Eye (tissue), 1 donor: ENCODE measurements around the gene GLO1.

ENCODE experiments used
- DNase-seq: peaks from one replicate; pipeline ENCODE4 v3.0.0-alpha.2; 2015

GLO1 gene

GRCh38 chr6:38702558-38703397 is at the start of gene GLO1:
GLO1 (minus strand) TSS chr6:38703145; CDS start chr6:38703054, 91 bp downstream.
- DNase-seq = peak; percentile 99

GRCh38 chr6:38750968-38751615 is 48.1 kb upstream of the GLO1 start:
- DNase-seq = no peak

- DNase-seq = no peak
Observed at GRCh38 chr6:38749473-38749872, 46.5 kb upstream of the GLO1 start.

DNA sequence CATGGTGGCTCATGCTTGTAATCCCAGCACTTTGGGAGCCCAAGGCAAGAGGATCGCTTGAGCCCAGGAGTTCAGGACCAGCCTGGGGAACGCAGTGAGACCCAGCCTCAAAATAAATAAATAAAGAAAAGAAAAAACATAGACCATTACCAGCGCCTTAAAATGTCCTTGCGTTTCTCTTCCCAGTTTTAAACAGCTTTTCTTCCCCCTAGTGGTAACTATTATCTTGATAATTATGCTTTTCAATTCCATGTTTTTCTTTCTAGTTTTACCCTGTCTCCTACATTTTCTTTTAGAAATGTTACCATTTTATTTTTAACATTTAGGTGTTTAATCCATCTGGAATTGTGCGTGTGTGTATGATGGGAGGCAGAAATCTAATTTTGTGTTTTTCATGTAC is 36.6 kb upstream of the GLO1 start:
- DNase-seq = no peak

DNA sequence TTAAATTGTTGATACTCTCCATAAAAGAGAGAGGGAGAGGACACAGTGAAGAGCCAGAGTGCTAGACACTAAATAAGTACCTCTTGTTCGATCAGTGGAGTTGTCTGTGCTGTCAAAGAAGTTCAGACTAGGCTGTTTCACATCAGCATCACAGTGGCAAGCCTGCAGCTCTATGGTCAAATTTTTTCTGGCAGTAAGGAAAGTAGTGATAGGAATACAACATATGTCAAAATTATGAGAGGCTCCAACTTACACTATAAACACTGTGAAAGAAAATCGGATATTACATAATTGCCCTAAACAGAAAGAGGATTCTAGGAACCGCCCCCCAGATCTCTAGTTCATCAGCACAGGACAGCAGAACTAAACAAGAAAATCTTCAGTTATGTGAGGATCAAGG is 35.3 kb upstream of the GLO1 start:
- no peak for DNase-seq

- no peak for DNase-seq
Observed at GRCh38 chr6:38736951-38737350, 34.0 kb upstream of the GLO1 start.

- DNase-seq = peak; percentile 22
Observed at GRCh38 chr6:38730140-38730862, 27.4 kb upstream of the GLO1 start.

GRCh38 chr6:38728203-38728602 is 25.3 kb upstream of the GLO1 start:
- DNase-seq = no peak

DNA sequence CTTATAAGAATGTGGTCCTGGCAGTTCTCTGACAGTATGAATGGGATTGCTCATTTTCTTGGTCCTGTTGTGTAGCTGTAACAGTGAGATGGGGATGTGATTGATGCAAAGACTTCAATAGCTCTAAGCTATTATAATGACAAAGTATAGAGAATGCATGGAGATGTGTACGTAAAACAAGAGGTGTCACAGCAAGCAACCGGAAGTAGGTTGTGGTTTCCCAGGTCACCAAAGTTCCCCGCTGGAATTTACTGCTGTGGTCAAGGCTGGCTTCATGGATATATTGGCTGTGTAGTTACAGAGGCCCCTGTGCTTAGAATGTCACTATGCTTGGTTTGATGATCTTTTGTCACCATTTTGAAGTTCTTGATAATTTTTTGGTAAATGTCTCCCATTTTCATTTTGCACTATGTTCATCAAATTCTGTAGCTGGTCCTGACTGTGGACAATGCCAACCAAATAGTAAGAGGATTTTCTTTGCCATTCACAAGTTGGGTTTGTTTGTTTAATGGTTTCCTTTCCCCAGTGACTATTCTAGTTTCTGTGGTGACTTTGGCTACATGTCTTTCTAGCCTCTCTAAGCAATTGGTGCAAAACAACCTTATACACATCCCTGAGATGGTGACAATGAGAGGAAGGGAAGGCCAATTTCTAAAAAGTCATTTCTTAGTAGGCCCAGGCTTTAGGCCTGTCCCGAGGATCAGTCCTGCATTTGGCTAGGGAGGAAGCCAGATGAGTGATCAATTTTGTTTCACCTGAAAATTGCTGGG is 22.7 kb upstream of the GLO1 start:
- no peak for DNase-seq

- DNase-seq = no peak
Observed at GRCh38 chr6:38724343-38724742, 21.4 kb upstream of the GLO1 start.

DNA sequence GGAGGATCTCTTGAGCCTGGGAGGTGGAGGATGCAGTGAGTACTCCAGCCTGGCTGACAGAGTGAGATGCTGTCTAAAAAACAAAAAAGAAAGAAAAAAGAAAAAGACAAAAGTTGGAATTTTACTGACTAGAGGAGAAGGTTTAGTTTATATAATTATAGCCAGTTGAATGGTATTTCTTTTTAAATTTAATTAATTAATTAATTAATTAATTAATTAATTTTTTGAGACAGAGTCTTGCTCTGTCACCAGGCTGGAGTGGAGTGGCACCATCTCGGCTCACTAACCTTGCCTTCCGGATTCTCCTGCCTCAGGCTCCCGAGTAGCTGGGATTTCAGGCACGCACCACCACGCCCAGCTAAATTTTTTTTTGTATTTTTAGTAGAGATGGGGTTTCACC is 20.8 kb upstream of the GLO1 start:
- DNase-seq = no peak

DNA sequence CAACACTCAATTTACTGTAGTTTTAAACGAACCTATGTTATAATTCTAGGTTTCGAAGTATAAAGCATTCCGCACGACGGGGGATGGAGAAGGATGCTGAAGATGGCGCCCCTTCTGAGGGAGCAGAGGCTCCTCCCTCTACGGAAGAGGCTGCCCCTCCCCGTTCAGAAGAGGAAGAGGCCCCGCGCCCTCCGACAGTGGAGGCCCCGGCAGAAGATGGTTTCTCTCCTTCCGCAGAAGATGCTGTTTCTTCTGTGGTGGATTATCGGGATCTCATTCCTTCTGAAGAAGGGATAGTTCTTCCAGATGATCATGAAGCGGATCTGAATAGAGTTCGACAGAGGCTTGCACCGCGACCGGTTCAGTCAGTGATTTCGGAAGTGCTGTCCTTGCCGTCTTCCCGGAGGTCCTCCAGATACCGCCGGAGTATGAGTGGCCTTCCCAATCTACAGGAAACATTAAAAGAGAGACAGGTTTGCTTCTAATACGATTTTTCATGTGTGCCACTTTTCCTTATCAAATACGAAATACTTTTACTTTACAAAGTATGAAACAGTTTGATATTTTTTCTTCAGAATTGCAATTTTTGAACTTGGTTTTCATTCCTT is 19.9 kb upstream of the GLO1 start:
- DNase-seq = no peak

GRCh38 chr6:38722038-38722437 is 19.1 kb upstream of the GLO1 start:
- DNase-seq = no peak

DNA sequence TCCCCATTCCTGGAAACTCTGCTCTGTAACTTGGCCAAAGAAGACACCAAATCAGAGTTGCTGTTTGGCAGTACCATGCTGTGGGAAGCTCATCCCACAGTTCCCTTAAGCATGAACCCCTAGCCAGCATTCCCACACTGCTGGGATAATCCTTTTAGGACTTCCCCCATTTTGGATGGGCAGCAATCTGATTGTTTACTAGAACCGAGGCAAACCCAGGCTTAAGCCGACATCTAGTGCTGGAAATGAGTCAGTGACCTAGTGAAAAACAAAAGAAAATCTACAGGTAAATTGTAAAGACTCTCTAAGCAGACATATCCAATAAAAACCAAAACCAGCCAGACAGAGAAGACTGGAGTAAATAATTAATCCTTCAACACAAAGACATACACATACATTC is 17.4 kb upstream of the GLO1 start:
- DNase-seq = no peak

DNA sequence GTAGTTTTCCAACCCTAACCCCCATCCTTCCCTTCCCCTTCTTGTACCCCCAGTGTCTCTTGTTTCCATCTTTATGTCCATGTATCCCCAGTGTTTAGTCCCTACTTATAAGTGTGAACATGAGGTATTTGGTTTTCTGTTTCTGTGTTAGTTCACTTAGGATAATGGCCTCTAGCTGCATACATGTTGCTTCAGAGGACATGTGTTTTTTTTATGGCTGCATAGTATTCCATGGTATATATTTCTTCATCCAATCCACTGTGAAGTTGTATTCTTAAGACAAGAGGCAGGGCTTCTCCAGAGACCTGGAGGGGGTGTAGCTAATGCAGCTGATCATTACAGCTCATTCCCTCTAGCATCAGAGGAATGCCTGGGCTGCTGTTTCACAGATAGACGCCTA is 16.4 kb upstream of the GLO1 start:
- DNase-seq = no peak

GRCh38 chr6:38716825-38717224 is 13.9 kb upstream of the GLO1 start:
- DNase-seq = no peak

DNA sequence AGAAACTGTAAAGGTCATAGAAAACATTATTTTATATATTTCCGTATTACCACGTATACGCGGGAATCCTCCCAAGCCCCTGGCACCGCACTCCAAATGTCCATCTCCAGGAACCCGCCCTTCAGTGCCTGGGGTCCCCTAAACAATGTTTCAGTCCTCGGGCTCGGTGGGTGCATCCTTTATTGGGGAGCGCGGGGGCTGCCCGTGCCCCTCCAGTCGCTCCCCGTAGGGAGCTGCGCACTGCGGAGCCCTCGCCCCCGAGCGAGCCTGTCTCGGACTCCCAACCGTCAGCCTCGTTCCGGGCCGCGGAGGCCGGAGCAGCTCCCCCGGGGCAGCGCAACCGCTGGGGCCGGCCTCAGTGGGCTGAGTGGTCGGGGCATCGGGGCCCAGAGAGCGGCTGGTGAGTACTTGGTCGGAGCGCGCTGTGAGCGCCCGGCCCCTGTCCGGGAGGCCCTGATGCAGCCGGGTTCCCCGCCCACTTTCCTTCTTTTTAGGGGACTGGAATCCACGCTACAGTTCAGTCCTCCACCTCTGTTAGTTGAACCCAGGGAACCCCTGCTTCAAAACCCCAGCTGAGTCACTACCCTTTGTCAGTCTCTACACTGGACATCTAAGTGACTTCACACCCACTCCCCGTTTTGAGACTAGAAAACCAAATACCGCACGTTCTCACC is 12.2 kb upstream of the GLO1 start, which contains the start of gene DNAH8:
TSS of gene DNAH8 (plus strand) at position 296 of the 674 bp plus-strand sequence. CDS start 7,499 bp downstream, outside the sequence.
- DNase-seq = peak; percentile 53

DNA sequence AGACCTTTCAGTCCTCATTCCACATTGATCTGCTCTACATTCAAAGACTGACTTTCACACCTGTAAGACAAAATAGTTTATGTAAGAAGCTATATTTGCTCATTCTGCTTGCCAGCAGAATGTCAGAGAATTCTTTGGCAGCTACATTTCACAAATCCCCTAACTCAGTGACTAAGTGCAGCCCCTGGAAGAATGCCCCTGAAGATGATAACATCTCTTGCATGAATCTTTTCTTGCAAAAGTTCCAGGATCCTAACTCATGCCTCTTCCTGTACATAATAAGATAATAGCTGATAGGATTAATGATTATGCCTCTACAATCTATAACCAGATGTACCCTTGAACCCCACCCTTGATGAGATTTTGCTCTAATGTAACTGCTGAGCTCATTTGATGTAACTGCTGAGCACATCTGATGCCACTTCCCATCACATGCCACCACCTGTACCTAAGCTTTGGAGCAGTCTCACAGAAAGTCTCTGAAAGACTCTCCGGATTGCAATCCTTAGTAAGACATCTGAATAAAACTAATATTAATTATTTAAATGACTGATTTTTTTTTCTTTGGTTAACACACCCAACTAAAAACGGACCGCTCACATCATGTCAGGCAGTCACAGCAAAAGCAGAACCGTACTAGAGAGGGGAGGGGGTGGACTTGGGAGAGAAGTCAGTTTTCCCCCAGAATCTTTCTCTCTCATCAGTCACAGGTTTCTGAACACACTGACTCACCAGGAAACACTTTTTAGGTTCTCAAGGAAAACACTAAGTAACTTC is 11.5 kb upstream of the GLO1 start:
- peak; percentile 28 for DNase-seq

DNA sequence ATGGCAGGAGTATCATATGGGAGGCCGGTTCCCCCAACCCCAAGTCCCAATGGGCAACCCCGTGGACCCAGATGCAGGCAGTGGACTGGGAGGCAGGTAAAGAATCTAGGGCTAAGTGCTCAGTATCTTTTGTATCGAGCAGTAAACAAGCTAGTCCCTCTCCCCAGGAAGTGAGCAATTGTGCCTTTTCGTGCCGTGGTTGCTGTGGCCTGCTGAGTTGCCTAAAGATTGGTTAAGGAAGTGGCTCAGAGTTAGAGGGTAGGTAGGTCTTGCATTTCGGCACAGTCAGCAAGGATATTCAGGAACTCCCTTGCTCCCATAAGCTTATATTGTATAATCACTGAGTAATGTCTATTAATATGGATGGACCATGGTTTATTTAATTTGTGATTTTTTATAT is 10.9 kb upstream of the GLO1 start:
- no peak for DNase-seq

DNA sequence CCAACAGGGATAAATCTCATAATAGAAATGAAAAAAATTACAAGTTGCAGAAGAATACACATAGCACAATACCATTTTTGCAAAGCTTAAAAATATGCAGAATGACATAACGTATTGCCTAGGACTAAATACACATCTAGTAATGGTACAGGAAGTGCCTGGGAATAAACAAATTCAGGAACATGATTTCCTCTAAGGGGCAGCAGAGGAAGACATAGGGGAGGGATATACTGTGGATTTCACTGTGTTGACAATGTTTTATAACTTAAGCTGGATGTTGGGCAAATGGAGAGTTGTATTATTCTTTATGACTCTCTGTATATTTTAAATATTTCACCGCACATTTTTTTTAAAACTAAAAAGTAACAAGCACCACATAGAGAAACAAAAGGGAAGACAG is 5.6 kb upstream of the GLO1 start:
- no peak for DNase-seq

DNA sequence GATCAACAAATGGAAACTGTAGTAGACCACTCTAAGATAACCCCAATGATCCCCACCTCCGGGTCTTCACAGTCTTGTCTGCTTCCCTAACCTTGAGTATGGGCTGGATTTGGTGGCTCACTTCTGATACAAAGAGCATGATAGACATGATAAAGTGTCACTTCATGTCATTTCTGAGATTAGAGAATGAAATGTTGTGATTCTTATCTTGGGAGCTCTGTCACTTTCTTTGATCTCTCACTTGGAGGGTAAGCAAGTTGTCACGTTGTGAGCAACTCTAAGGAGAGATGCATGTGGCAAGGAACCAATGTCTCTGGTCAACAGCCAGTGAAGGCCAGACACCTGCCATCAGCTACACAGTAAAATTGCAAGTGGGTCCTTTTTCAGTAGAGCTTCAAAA is 3.0 kb upstream of the GLO1 start:
- no peak for DNase-seq
